ENCODE data around the gene AXIN1. TPM values are rescaled to one million over a fixed set of nuclear protein-coding genes. Genes with fewer than 3 reads are reported as not detected.

Gene AXIN1
- total and polyA plus RNA-seq, 2 of the 8 experiments (the other 6 are each of a cell fraction or from before 2014, with no cell fraction given): 12.5 to 41.9 TPM

DNA sequence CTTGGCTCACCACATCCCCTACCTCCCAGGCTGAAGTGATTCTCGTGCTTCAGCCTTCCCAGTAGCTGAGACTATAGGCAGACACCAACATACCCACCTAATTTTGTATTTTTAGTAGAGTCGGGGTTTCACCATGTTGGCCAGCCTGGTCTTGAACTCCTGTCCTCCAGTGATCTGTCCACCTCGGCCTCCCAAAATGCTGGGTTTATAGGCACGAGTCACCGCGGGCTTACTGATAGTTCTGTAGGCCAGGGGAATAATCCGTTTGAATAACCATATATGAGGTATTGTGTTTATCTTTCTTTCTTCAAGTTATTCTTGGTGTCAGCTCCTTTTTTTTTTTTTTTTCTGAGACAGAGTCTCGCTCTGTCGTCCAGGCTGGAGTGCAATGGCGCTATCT is 110.2 kb downstream of the AXIN1 start (continued):
- TF ChIP-seq CEBPB (IDR thresholded peaks at IDR 0.05; ENCODE audit: low read depth, low read length): no peak
- TF ChIP-seq, protein P1, sequence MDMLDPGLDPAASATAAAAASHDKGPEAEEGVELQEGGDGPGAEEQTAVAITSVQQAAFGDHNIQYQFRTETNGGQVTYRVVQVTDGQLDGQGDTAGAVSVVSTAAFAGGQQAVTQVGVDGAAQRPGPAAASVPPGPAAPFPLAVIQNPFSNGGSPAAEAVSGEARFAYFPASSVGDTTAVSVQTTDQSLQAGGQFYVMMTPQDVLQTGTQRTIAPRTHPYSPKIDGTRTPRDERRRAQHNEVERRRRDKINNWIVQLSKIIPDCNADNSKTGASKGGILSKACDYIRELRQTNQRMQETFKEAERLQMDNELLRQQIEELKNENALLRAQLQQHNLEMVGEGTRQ (IDR thresholded peaks at IDR 0.05; ENCODE audit: low read length): no peak
- TF ChIP-seq POLR2A (IDR thresholded peaks at IDR 0.05; ENCODE audit: control extremely low read depth in 1 of 2, low read depth in 2 of 2, low read length in 2 of 2): no peak
- no peak for TF ChIP-seq RFX5 (IDR thresholded peaks at IDR 0.05; ENCODE audit: borderline replicate concordance, low read depth, low read length)
- TF ChIP-seq ZNF274 (IDR thresholded peaks at IDR 0.05; ENCODE audit: borderline replicate concordance, extremely low read depth, low read length): no peak
